GM12873 (cell line): ENCODE measurements around the gene TRAPPC13.
A peak's percentile ranks its signal among the peaks of the same experiment; 100 is the strongest.

ENCODE experiments used
- CTCF ChIP-seq: IDR thresholded peaks from 2 replicates; pipeline ENCODE4 v1.5.1; 2012; ENCODE audit warnings: low read depth, mild to moderate bottlenecking, moderate library complexity, low read length, control low read depth; ENCODE audit not compliant: insufficient read depth; ENCODE audit errors: missing control alignments

Gene TRAPPC13

GRCh38 chr5:65654713-65655112, 29.9 kb downstream of the TRAPPC13 start:
- TF ChIP-seq CTCF = no peak

GRCh38 chr5:65663804-65664521, 39.1 kb downstream of the TRAPPC13 start:
- TF ChIP-seq CTCF = peak; percentile 36

DNA sequence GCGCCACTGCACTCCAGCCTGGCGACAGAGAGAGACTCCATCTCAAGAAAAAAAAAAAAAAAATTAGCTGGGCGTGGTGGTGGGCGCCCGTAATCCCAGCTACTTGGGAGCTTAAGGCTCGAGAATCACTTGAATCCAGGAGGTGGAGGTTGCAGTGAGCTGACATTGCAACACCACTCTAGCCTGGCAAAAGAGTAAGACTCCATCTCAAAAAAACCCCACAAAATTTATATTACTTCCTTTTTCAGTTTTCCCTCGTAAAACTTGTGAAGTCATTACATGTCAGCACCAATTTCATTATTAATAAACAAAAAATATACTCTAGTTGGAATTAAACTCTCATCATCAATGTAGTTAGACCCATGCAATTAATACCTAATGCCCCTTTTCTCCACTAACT, 43.9 kb downstream of the TRAPPC13 start:
- TF ChIP-seq CTCF = no peak

- no peak for TF ChIP-seq CTCF
Measured at GRCh38 chr5:65672796-65673195, 48.0 kb downstream of the TRAPPC13 start.

GRCh38 chr5:65674749-65675148, 49.9 kb downstream of the TRAPPC13 start:
- TF ChIP-seq CTCF = no peak

GRCh38 chr5:65682148-65682547, 57.3 kb downstream of the TRAPPC13 start:
- no peak for TF ChIP-seq CTCF

- TF ChIP-seq CTCF = no peak
Measured at GRCh38 chr5:65693121-65693520, 68.3 kb downstream of the TRAPPC13 start.
